HCEC 1CT (cell line): ENCODE measurements around the gene M1AP.

Experiments
- DNase-seq: peaks from one replicate; pipeline ENCODE4 v3.0.0-alpha.2; 2017

Gene M1AP

GRCh38 chr2:74516650-74517049, 131.5 kb downstream of the M1AP start:
- no peak for DNase-seq

GRCh38 chr2:74515981-74516633, 132.0 kb downstream of the M1AP start:
- DNase-seq: no peak

- no peak for DNase-seq
These were observed 132.7 kb downstream of the M1AP start for GRCh38 chr2:74515271-74515980.

GRCh38 chr2:74514368-74515270, 133.5 kb downstream of the M1AP start, which contains the start of gene TLX2:
Gene TLX2, plus strand, starts transcription at chr2:74514450. Its CDS starts 357 bp downstream, at chr2:74514807.
- DNase-seq: no peak

- no peak for DNase-seq
These were observed 134.3 kb downstream of the M1AP start for GRCh38 chr2:74513605-74514367.

- no peak for DNase-seq
These were observed 135.2 kb downstream of the M1AP start for GRCh38 chr2:74512744-74513604.

- DNase-seq: peak; percentile 32
These were observed 136.8 kb downstream of the M1AP start for GRCh38 chr2:74511104-74511989.

- DNase-seq: no peak
These were observed 137.9 kb downstream of the M1AP start for GRCh38 chr2:74510272-74510671.

GRCh38 chr2:74507926-74508520, 140.1 kb downstream of the M1AP start:
- DNase-seq: no peak
